OCI-LY7 (cell line): ENCODE data around the gene DIO1.

Source experiments
- EZH2phosphoT487 ChIP-seq: fragments of 200-600 bp; sonication (generic); IDR thresholded peaks from 2 replicates; pipeline ENCODE4 v1.6.1; 2018; ENCODE audit warnings: low read depth, borderline replicate concordance, mild to moderate bottlenecking, mixed run types, antibody characterized with exemption, low read length, moderate library complexity, mixed read lengths
- TF ChIP-seq, protein P1 (sequence below): fragments of 200-600 bp; sonication (generic); conservative IDR thresholded peaks from 2 replicates; pipeline ENCODE4 v1.5.1; 2014; ENCODE audit warnings: mild to moderate bottlenecking, antibody characterized with exemption, low read length, moderate library complexity, mixed read lengths

DNA sequence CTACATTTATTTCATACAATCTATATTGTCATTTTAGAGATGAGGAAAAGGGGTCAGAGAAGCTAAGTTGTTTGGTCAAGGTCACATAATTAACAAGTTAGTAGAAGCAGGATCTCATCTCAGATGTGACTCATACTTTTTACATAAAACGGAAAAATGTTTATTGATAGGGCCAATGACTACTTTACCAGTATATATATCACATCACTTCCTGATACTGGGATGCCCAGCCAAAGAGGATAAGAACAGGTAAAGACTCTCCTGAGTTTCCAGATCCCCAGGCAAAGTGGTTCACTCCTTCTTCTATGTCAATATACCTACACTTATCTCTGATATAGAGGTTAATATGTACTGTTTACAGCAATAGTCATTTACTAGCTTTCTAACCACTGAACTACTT lies 25.4 kb upstream of the DIO1 start:
- TF ChIP-seq, protein P1, sequence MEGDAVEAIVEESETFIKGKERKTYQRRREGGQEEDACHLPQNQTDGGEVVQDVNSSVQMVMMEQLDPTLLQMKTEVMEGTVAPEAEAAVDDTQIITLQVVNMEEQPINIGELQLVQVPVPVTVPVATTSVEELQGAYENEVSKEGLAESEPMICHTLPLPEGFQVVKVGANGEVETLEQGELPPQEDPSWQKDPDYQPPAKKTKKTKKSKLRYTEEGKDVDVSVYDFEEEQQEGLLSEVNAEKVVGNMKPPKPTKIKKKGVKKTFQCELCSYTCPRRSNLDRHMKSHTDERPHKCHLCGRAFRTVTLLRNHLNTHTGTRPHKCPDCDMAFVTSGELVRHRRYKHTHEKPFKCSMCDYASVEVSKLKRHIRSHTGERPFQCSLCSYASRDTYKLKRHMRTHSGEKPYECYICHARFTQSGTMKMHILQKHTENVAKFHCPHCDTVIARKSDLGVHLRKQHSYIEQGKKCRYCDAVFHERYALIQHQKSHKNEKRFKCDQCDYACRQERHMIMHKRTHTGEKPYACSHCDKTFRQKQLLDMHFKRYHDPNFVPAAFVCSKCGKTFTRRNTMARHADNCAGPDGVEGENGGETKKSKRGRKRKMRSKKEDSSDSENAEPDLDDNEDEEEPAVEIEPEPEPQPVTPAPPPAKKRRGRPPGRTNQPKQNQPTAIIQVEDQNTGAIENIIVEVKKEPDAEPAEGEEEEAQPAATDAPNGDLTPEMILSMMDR: no peak
- TF ChIP-seq EZH2phosphoT487: no peak
